Astrocyte (in vitro differentiated cells and primary cell): ENCODE results near the gene SLBP.

Source experiments
- EZH2 ChIP-seq: IDR thresholded peaks from 2 replicates; pipeline ENCODE4 v1.6.1; 2012; ENCODE audit warnings: mild to moderate bottlenecking, low read length, inconsistent platforms; ENCODE audit not compliant: insufficient read depth
- TF ChIP-seq, protein P1 (sequence below): IDR thresholded peaks from 2 replicates; pipeline ENCODE4 v1.5.1; 2011; ENCODE audit warnings: low read depth, mild to moderate bottlenecking, inconsistent platforms, low read length, moderate library complexity; ENCODE audit not compliant: insufficient read depth

DNA sequence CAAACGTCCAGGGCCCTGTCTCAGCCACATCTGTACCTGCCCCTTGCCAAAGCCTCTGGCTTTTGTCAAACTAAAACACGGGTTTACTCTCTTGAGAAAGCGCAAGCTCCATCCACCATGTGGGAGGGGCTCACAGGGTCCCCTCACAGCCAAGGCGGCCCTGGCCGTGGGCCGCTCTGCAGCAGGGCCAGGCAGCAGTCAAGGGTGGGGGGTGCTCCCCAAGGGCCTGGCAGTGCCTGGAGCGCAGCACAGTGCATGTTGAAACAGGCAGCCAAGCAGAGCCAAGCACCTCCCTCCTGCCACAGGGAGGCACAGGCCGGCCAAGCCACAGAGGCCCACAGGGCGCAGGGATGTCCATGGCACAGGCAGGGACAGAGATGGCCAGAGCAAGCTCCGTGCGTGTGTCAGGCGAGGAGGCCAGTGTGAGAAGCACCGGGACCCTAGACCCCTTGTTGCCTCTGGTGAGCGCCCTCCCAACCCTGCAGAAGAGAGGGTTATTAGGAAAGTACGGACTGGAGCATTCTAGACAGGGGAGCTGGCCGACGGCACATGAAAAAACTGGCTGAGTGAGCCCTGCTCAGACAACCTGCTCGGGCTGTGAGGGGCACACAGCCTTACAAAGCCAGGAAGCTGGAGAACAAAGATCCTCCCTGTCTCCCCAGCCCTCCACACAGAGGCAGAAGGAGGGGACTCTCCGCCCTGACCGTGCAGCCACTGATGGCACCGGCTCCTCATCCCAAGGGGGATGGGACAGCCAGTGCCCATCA, 67.0 kb downstream of the SLBP start:
- TF ChIP-seq, protein P1, sequence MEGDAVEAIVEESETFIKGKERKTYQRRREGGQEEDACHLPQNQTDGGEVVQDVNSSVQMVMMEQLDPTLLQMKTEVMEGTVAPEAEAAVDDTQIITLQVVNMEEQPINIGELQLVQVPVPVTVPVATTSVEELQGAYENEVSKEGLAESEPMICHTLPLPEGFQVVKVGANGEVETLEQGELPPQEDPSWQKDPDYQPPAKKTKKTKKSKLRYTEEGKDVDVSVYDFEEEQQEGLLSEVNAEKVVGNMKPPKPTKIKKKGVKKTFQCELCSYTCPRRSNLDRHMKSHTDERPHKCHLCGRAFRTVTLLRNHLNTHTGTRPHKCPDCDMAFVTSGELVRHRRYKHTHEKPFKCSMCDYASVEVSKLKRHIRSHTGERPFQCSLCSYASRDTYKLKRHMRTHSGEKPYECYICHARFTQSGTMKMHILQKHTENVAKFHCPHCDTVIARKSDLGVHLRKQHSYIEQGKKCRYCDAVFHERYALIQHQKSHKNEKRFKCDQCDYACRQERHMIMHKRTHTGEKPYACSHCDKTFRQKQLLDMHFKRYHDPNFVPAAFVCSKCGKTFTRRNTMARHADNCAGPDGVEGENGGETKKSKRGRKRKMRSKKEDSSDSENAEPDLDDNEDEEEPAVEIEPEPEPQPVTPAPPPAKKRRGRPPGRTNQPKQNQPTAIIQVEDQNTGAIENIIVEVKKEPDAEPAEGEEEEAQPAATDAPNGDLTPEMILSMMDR = no peak
- no peak for TF ChIP-seq EZH2
